Natural killer cell (primary cell): Measurements from ENCODE around the gene ACAP3. TPM values are rescaled to one million over a fixed set of nuclear protein-coding genes. Genes with fewer than 3 reads are reported as not detected.

Source experiments
- ATAC-seq, 3 donors: fragments of 150-1000 bp in 2 of 3; fragments of 200-7000 bp in 1 of 3; cut with Tn5 transposase; 1 replicate in 1 of 3; 2 replicates in 2 of 3; pipeline ENCODE4 v1.10.0; 2021; ENCODE audit warnings: mild to moderate bottlenecking in 2 of 3, moderate library complexity in 2 of 3
- DNase-seq, 2 donors: peaks; one replicate each; pipeline versions ENCODE4 v3.0.0 to v3.0.0-alpha.2; 2013 to 2021; ENCODE audit warnings: mixed read lengths in 1 of 2
- H3K27ac ChIP-seq: one replicate; pipeline ENCODE4 v1.5.1; 2013; ENCODE audit warnings: mild to moderate bottlenecking, low read length
- H3K27me3 ChIP-seq: one replicate; pipeline ENCODE4 v1.6.1; 2013; ENCODE audit warnings: low read length; ENCODE audit not compliant: control insufficient read depth, insufficient read depth
- H3K36me3 ChIP-seq: one replicate; pipeline ENCODE4 v1.6.1; 2013; ENCODE audit warnings: low read length; ENCODE audit not compliant: control insufficient read depth, insufficient read depth
- H3K4me1 ChIP-seq: one replicate; pipeline ENCODE4 v1.6.1; 2013; ENCODE audit warnings: low read length; ENCODE audit not compliant: control insufficient read depth, insufficient read depth
- H3K4me3 ChIP-seq: one replicate; pipeline ENCODE4 v1.5.1; 2013; ENCODE audit warnings: low read length
- H3K9me3 ChIP-seq: one replicate; pipeline ENCODE4 v1.6.1; 2013; ENCODE audit warnings: low read length; ENCODE audit not compliant: control insufficient read depth, insufficient read depth
- H3K27ac Mint-ChIP-seq, 2 donors: one replicate each; pipeline ENCODE4 v1.8.0; 2022; ENCODE audit warnings: mild to moderate bottlenecking in 2 of 2, mixed read lengths in 2 of 2, moderate library complexity in 1 of 2
- H3K27me3 Mint-ChIP-seq, 2 donors: one replicate each; pipeline ENCODE4 v1.8.0; 2022; ENCODE audit warnings: low read depth in 2 of 2, mixed read lengths in 2 of 2
- H3K36me3 Mint-ChIP-seq: one replicate; pipeline ENCODE4 v1.8.0; 2022; ENCODE audit warnings: mixed read lengths
- H3K4me1 Mint-ChIP-seq, 2 donors: one replicate each; pipeline ENCODE4 v1.8.0; 2022; ENCODE audit warnings: mixed read lengths in 2 of 2
- H3K4me3 Mint-ChIP-seq: one replicate; pipeline ENCODE4 v1.8.0; 2022; ENCODE audit warnings: mild to moderate bottlenecking, moderate library complexity, mixed read lengths
- H3K9me3 Mint-ChIP-seq, 2 donors: one replicate each; pipeline ENCODE4 v1.8.0; 2022; ENCODE audit warnings: mixed read lengths in 2 of 2
- CTCF ChIP-seq: fragments of 200-600 bp; IDR thresholded peaks from one replicate; pipeline ENCODE4 v1.8.0; 2022; ENCODE audit warnings: antibody characterized with exemption
- WGBS: methylation state at CpG from one replicate; pipeline ENCODE4 v1.1.7; 2013; ENCODE audit warnings: missing lambda C conversion rate; ENCODE audit not compliant: insufficient coverage; 5-methylcytosine and 5-hydroxymethylcytosine counted together
- intact Hi-C: fragments of 100-400 bp; cut with micrococcal nuclease; formaldehyde crosslinking; loops from one replicate; pipeline ENCODE4 v1.14.2; 2022
- total RNA-seq, 4 donors: library from RNA; stranded (reverse); fragments of 120-200 nt in 1 of 4; gene quantifications; one replicate each; pipeline versions ENCODE4 v1.2.3 to v1.2.4, GENCODE V29; 2013 to 2022

ACAP3 gene
- total RNA-seq, 3 donors from 2014 or later (not counting 1 experiment from before 2014, with no cell fraction given), result 56.1 to 59.7 (median 59.0) TPM

GRCh38 chr1:1307261-1307922 lies 338 bp downstream of the ACAP3 start:
- TF ChIP-seq CTCF, result no peak
- H3K4me1 ChIP-seq, result peaks cover 47% of the 10 kb centered on the region

GRCh38 chr1:1306661-1307260 lies 969 bp downstream of the ACAP3 start:
- WGBS, result 68% methylated on average over 27 of the region's 27 CpGs
- Histone ChIP-seq H3K9me3 (no peaks in the 10 kb centered on the region), H3K27me3 (no peaks in the 10 kb centered on the region), H3K4me1 (peaks cover 47% of the 10 kb centered on the region), H3K4me3 (peak overlapping the region; percentile 50), H3K36me3 (peaks cover 8% of the 10 kb centered on the region), H3K27ac (no peak overlapping the region)
- Mint-ChIP-seq H3K36me3 (no peaks in the 10 kb centered on the region), H3K4me3 (peak overlapping the region; percentile 86), H3K27me3 (no peaks in the 10 kb centered on the region), H3K27ac (peak overlapping the region; percentile 66 to 79), H3K4me1 (peaks cover 6 to 26% of the 10 kb centered on the region in 2 donors), H3K9me3 (no peaks in the 10 kb centered on the region)
- DNase-seq, result peak in 1 of 2 donors; percentile 40
- no peak for TF ChIP-seq CTCF
- intact Hi-C loops, result loop anchor here (5.0 kb wide), 1 partner anchor 34 kb away; the partner anchor contains the start of gene UBE2J2
- ATAC-seq, result no peak

More at GRCh38 chr1:1307261-1307922, 338 bp downstream of the ACAP3 start:
- Mint-ChIP-seq H3K4me1 (peaks cover 6 to 26% of the 10 kb centered on the region in 2 donors), H3K36me3 (no peaks in the 10 kb centered on the region), H3K27ac (peak overlapping the region; percentile 79 to 82), H3K4me3 (peak overlapping the region; percentile 86), H3K9me3 (no peaks in the 10 kb centered on the region), H3K27me3 (no peaks in the 10 kb centered on the region)
- Histone ChIP-seq H3K36me3 (peaks cover 8% of the 10 kb centered on the region), H3K27ac (peak overlapping the region; percentile 15), H3K4me3 (peak overlapping the region; percentile 50), H3K9me3 (no peaks in the 10 kb centered on the region), H3K27me3 (no peaks in the 10 kb centered on the region)
- 1% methylated on average over 83 of the region's 83 CpGs for WGBS
- intact Hi-C loops, result loop anchor here (5.0 kb wide), 1 partner anchor 35 kb away; the partner anchor contains the start of gene UBE2J2
- peak in 1 of 3 donors; percentile 1 for ATAC-seq
- DNase-seq, result peak; percentile 34 to 37

GRCh38 chr1:1306070-1306660 lies 1.6 kb downstream of the ACAP3 start:
- peaks cover 5% of the 10 kb centered on the region for H3K36me3 ChIP-seq
- no peaks in the 10 kb centered on the region for H3K27me3 ChIP-seq
- Mint-ChIP-seq H3K4me3 (peak overlapping the region; percentile 86), H3K27me3 (no peaks in the 10 kb centered on the region), H3K27ac (peak overlapping the region; percentile 66 to 79), H3K36me3 (no peaks in the 10 kb centered on the region), H3K4me1 (peaks cover 6 to 26% of the 10 kb centered on the region in 2 donors), H3K9me3 (no peaks in the 10 kb centered on the region)
- no peak for ATAC-seq
- 48% methylated on average over 11 of the region's 11 CpGs for WGBS
- no peak for TF ChIP-seq CTCF
- H3K4me3 ChIP-seq, result no peak overlapping the region
- H3K27ac ChIP-seq, result no peak overlapping the region
- H3K9me3 ChIP-seq, result no peaks in the 10 kb centered on the region
- H3K4me1 ChIP-seq, result peaks cover 47% of the 10 kb centered on the region
- peak in 1 of 2 donors; percentile 44 for DNase-seq
- intact Hi-C loops, result loop anchor here (5.0 kb wide), 1 partner anchor 34 kb away; the partner anchor contains the start of gene UBE2J2
